ENCODE data around the gene CRHR1. TPM values are rescaled to one million over a fixed set of nuclear protein-coding genes. Genes with fewer than 3 reads are reported as not detected.

Gene CRHR1
- total RNA-seq, 4 donors from 2014 or later: not detected

GRCh38 chr17:45794840-45795239 is 10.7 kb downstream of the CRHR1 start:
- TF ChIP-seq EP300 (IDR thresholded peaks at IDR 0.05; ENCODE audit: low read depth) (no peak), POLR2A (IDR thresholded peaks at IDR 0.05) (no peak), POLR2AphosphoS5 (IDR thresholded peaks at IDR 0.05) (no peak), CTCF (IDR thresholded peaks at IDR 0.05) (no peak)
- H3K4me3 ChIP-seq: no peak overlapping the region
- peaks cover 86% of the 10 kb centered on the region for H3K27me3 ChIP-seq
- 71% methylated on average over 6 of the region's 6 CpGs; no CpG with 5 or more reads in 1 of the 2 donors for WGBS, 2 donors (ENCODE audit: low coverage in 1 of 2)
- H3K9me3 ChIP-seq: no peaks in the 10 kb centered on the region
- no peak overlapping the region for H3K27ac ChIP-seq
- H3K4me1 ChIP-seq: no peaks in the 10 kb centered on the region
- H3K36me3 ChIP-seq: no peaks in the 10 kb centered on the region
- no peak for DNase-seq
- intact Hi-C loops (cut with DNase I; ENCODE audit: low total_unique reads) (no loop called here), in situ Hi-C loops (cut with MboI; ENCODE audit: low pct_ligation_motif_present in 1 of 4, low pct_unique_long_range_greater_than_20kb in 1 of 4, low sequenced_read_pairs in 3 of 4) (no loop called here)

- WGBS, 2 donors (ENCODE audit: low coverage in 1 of 2): 14% methylated on average over 2 of the region's 2 CpGs; no CpG with 5 or more reads in 1 of the 2 donors
- intact Hi-C loops (cut with DNase I; ENCODE audit: low total_unique reads) (no loop called here), in situ Hi-C loops (cut with MboI; ENCODE audit: low pct_ligation_motif_present in 1 of 4, low pct_unique_long_range_greater_than_20kb in 1 of 4, low sequenced_read_pairs in 3 of 4) (no loop called here)
- H3K27me3 ChIP-seq: peaks cover 42% of the 10 kb centered on the region
- no peaks in the 10 kb centered on the region for H3K9me3 ChIP-seq
- no peak for DNase-seq
- H3K36me3 ChIP-seq: no peaks in the 10 kb centered on the region
- H3K27ac ChIP-seq: no peak overlapping the region
- H3K4me3 ChIP-seq: no peak overlapping the region
- TF ChIP-seq POLR2AphosphoS5 (IDR thresholded peaks at IDR 0.05) (no peak), POLR2A (IDR thresholded peaks at IDR 0.05) (no peak), CTCF (IDR thresholded peaks at IDR 0.05) (no peak), EP300 (IDR thresholded peaks at IDR 0.05; ENCODE audit: low read depth) (no peak)
- no peaks in the 10 kb centered on the region for H3K4me1 ChIP-seq
Measured at GRCh38 chr17:45800816-45801215, 16.7 kb downstream of the CRHR1 start.

- peaks cover 40% of the 10 kb centered on the region for H3K27me3 ChIP-seq
- WGBS, 2 donors (ENCODE audit: low coverage in 1 of 2): 59 to 93% methylated on average over 3 to 8 of the region's 8 CpGs
- H3K36me3 ChIP-seq: no peaks in the 10 kb centered on the region
- no peak for DNase-seq
- no peaks in the 10 kb centered on the region for H3K4me1 ChIP-seq
- H3K9me3 ChIP-seq: no peaks in the 10 kb centered on the region
- no peak overlapping the region for H3K27ac ChIP-seq
- intact Hi-C loops (cut with DNase I; ENCODE audit: low total_unique reads): no loop called here
- TF ChIP-seq POLR2A (IDR thresholded peaks at IDR 0.05) (no peak), POLR2AphosphoS5 (IDR thresholded peaks at IDR 0.05) (no peak), CTCF (IDR thresholded peaks at IDR 0.05) (no peak), EP300 (IDR thresholded peaks at IDR 0.05; ENCODE audit: low read depth) (no peak)
- no peak overlapping the region for H3K4me3 ChIP-seq
- in situ Hi-C loops (cut with MboI; ENCODE audit: low pct_ligation_motif_present in 1 of 4, low pct_unique_long_range_greater_than_20kb in 1 of 4, low sequenced_read_pairs in 3 of 4): no loop called here
Measured at GRCh38 chr17:45801421-45801820, 17.3 kb downstream of the CRHR1 start.

- 80 to 97% methylated on average over 1 of the region's 1 CpG for WGBS, 2 donors (ENCODE audit: low coverage in 1 of 2)
- no peak for DNase-seq
- Histone ChIP-seq H3K9me3 (no peaks in the 10 kb centered on the region), H3K36me3 (no peaks in the 10 kb centered on the region), H3K27ac (no peak overlapping the region), H3K4me3 (no peak overlapping the region), H3K4me1 (no peaks in the 10 kb centered on the region), H3K27me3 (peaks cover 25% of the 10 kb centered on the region)
- no peak for TF ChIP-seq POLR2A (IDR thresholded peaks at IDR 0.05)
- no peak for TF ChIP-seq POLR2AphosphoS5 (IDR thresholded peaks at IDR 0.05)
- TF ChIP-seq CTCF (IDR thresholded peaks at IDR 0.05): no peak
- intact Hi-C loops (cut with DNase I; ENCODE audit: low total_unique reads) (no loop called here), in situ Hi-C loops (cut with MboI; ENCODE audit: low pct_ligation_motif_present in 1 of 4, low pct_unique_long_range_greater_than_20kb in 1 of 4, low sequenced_read_pairs in 3 of 4) (no loop called here)
Measured at GRCh38 chr17:45808845-45809244, 24.7 kb downstream of the CRHR1 start.
